H1 (cell line): ENCODE measurements around the gene CKAP2L.

Experiments used
- CBX8 ChIP-seq: fragments of 300-800, 300-1000 bp; sonication (generic); IDR thresholded peaks from 2 replicates; pipeline ENCODE4 v1.7.1; 2016; ENCODE audit warnings: low read depth, low read length, borderline replicate concordance
- CHD2 ChIP-seq: IDR thresholded peaks from 2 replicates; pipeline ENCODE4 v1.6.1; 2012; ENCODE audit warnings: low read length, improper control_type of control experiment
- EZH2 ChIP-seq: fragments of 200-600 bp; sonication (generic); IDR thresholded peaks from 2 replicates; pipeline ENCODE4 v1.7.1; 2012; ENCODE audit warnings: low read depth, mild to moderate bottlenecking, moderate library complexity, low read length, inconsistent platforms; ENCODE audit not compliant: severe bottlenecking
- NRF1 ChIP-seq: IDR thresholded peaks from 2 replicates; pipeline ENCODE4 v1.6.1; 2011; ENCODE audit warnings: mild to moderate bottlenecking, low read depth, low read length, improper control_type of control experiment
- PHF8 ChIP-seq: fragments of 200-600 bp; sonication (generic); conservative IDR thresholded peaks from 2 replicates; pipeline ENCODE4 v1.7.1; 2012; ENCODE audit warnings: low read depth, mild to moderate bottlenecking, inconsistent platforms, low read length, moderate library complexity
- POLR2A ChIP-seq, 2 experiments: IDR thresholded peaks; 1 replicate in 1 of 2; 2 replicates in 1 of 2; pipeline ENCODE4 v1.6.1; 2011; ENCODE audit warnings: low read depth in 2 of 2, low read length in 2 of 2, mild to moderate bottlenecking in 2 of 2; ENCODE audit errors: control extremely low read depth in 1 of 2
- RFX5 ChIP-seq: IDR thresholded peaks from 2 replicates; pipeline ENCODE4 v1.6.1; 2011; ENCODE audit warnings: low read depth, low read length, improper control_type of control experiment, borderline replicate concordance
- SIX5 ChIP-seq: IDR thresholded peaks from 2 replicates; pipeline ENCODE4 v1.6.1; 2011; ENCODE audit warnings: mild to moderate bottlenecking, low read depth, low read length
- TAF1 ChIP-seq: IDR thresholded peaks from 2 replicates; pipeline ENCODE4 v1.6.1; 2011; ENCODE audit warnings: mild to moderate bottlenecking, low read depth, low read length
- ZNF274 ChIP-seq: IDR thresholded peaks from 2 replicates; pipeline ENCODE4 v1.7.0; 2012; ENCODE audit warnings: low read length, borderline replicate concordance; ENCODE audit errors: extremely low read depth
- TF ChIP-seq, protein P1 (sequence below), 3 experiments: IDR thresholded peaks; 1 replicate in 2 of 3; 2 replicates in 1 of 3; pipeline versions ENCODE4 v1.5.1 to v1.6.1; 2011; ENCODE audit warnings: low read length in 3 of 3, mild to moderate bottlenecking in 3 of 3, inconsistent platforms in 2 of 3, low read depth in 1 of 3, moderate library complexity in 1 of 3; ENCODE audit not compliant: insufficient read depth in 1 of 3; ENCODE audit errors: control extremely low read depth in 1 of 3
- TF ChIP-seq, protein P2 (sequence below): IDR thresholded peaks from 2 replicates; pipeline ENCODE4 v1.6.1; 2011; ENCODE audit warnings: low read length, improper control_type of control experiment

- TF ChIP-seq, protein P1, sequence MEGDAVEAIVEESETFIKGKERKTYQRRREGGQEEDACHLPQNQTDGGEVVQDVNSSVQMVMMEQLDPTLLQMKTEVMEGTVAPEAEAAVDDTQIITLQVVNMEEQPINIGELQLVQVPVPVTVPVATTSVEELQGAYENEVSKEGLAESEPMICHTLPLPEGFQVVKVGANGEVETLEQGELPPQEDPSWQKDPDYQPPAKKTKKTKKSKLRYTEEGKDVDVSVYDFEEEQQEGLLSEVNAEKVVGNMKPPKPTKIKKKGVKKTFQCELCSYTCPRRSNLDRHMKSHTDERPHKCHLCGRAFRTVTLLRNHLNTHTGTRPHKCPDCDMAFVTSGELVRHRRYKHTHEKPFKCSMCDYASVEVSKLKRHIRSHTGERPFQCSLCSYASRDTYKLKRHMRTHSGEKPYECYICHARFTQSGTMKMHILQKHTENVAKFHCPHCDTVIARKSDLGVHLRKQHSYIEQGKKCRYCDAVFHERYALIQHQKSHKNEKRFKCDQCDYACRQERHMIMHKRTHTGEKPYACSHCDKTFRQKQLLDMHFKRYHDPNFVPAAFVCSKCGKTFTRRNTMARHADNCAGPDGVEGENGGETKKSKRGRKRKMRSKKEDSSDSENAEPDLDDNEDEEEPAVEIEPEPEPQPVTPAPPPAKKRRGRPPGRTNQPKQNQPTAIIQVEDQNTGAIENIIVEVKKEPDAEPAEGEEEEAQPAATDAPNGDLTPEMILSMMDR (IDR thresholded peaks at IDR 0.05; ENCODE audit: control extremely low read depth in 1 of 3, insufficient read depth in 1 of 3, low read depth in 1 of 3, low read length in 3 of 3) = no peak
- TF ChIP-seq SIX5 (no peak), POLR2A (IDR thresholded peaks at IDR 0.05; ENCODE audit: control extremely low read depth in 1 of 2, low read depth in 2 of 2, low read length in 2 of 2) (no peak), CBX8 (no peak), CHD2 (no peak), NRF1 (no peak), TAF1 (no peak), RFX5 (no peak), PHF8 (no peak), EZH2 (no peak), ZNF274 (no peak)
- TF ChIP-seq, protein P2, sequence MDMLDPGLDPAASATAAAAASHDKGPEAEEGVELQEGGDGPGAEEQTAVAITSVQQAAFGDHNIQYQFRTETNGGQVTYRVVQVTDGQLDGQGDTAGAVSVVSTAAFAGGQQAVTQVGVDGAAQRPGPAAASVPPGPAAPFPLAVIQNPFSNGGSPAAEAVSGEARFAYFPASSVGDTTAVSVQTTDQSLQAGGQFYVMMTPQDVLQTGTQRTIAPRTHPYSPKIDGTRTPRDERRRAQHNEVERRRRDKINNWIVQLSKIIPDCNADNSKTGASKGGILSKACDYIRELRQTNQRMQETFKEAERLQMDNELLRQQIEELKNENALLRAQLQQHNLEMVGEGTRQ = no peak
These were observed 70.2 kb downstream of the CKAP2L start for GRCh38 chr2:112694182-112694581.
